Adipocyte (in vitro differentiated cells): Measurements from ENCODE around the gene LMBRD2.
A peak's percentile ranks its signal among the peaks of the same experiment; 100 is the strongest.
"Not testable (repeated sequence)": the region's sequence is repeated elsewhere in the genome, so short reads cannot be mapped to it uniquely, and the experiment has no call there.

Experiments used
- DNase-seq: peaks from one replicate; pipeline ENCODE4 v3.0.0-alpha.2; 2015; ENCODE audit warnings: low read depth
- H3K27me3 ChIP-seq: replicated peaks from 2 replicates; pipeline ENCODE4 v1.7.0; 2013; ENCODE audit warnings: mild to moderate bottlenecking, low read length, moderate library complexity; ENCODE audit not compliant: control insufficient read depth, insufficient read depth
- H3K36me3 ChIP-seq: 2 replicates; pipeline ENCODE4 v1.7.0; 2013; ENCODE audit warnings: low read length, mild to moderate bottlenecking, moderate library complexity; ENCODE audit not compliant: control insufficient read depth, insufficient read depth, severe bottlenecking
- H3K4me1 ChIP-seq: 2 replicates; pipeline ENCODE4 v1.7.0; 2013; ENCODE audit warnings: mild to moderate bottlenecking, low read length, moderate library complexity; ENCODE audit not compliant: control insufficient read depth, insufficient read depth
- H3K4me3 ChIP-seq: 2 replicates; pipeline ENCODE4 v1.7.0; 2013; ENCODE audit warnings: mild to moderate bottlenecking, low read length, moderate library complexity
- H3K9ac ChIP-seq: 2 replicates; pipeline ENCODE4 v1.7.0; 2013; ENCODE audit warnings: mild to moderate bottlenecking, low read length, moderate library complexity
- H3K9me3 ChIP-seq: 2 replicates; pipeline ENCODE4 v1.7.0; 2013; ENCODE audit warnings: mild to moderate bottlenecking, low read length, moderate library complexity; ENCODE audit not compliant: control insufficient read depth

The LMBRD2 gene

DNA sequence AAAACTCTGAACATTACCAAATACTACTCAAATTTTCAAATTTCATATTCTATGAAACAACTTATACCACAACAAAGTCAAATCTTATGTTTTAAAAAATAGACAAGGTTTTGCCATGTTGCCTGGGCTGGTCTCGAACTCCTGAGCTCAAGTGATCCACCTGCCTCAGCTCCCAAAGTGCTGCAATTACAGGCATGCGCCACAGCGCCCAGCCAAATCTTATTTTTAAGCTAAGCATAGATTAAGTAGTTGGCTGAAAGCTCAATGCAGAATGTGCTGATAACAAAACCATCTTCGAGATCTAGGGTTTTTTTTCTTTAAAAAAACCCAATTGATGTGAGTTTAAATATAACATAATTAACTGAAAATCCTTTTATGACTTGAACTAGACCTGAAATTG lies 6.4 kb downstream of the LMBRD2 start:
- H3K27me3 ChIP-seq, result no peaks in the 10 kb centered on the region
- peaks cover 5% of the 10 kb centered on the region for H3K4me1 ChIP-seq
- H3K36me3 ChIP-seq, result peaks cover 18% of the 10 kb centered on the region
- no peak for DNase-seq
- no peak overlapping the region for H3K4me3 ChIP-seq
- no peak overlapping the region for H3K9ac ChIP-seq
- H3K9me3 ChIP-seq, result no peaks in the 10 kb centered on the region

DNA sequence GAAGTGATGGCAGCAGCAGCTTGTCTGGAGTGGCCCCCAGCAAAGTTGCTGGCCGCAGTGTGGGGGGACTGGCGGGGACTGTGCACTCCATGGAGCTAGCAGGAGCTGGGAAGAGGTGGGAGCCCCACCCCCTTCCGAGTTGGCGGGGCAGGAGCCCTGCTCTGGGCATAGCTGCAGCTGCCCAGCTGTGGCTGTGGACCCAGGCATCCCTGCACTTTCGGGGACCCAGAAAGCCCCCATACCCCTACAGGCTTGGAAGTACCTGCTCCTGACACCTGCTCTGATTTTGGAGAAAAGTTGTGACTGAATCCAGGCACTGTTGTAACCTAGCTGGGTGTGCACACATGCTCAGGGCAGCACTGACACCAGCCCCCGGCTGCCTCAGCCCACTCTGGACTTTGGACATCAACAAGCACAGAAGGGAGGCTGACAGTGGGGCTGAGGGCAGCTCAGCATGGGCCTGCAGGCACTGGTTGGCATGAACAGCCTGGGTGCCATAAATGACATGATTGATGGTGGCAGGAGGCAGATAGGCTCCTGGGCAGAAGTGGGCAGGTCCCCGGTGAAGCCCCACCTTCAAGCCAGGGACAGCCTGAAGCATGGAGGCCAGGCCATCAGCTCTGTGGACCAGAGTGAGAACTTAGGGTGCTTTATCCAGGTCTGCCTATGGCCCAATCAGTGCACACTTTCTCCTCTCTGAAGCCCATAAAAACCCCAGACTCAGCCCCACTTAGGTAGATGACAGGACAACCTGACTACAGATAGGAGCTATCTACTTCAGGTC lies 12.6 kb downstream of the LMBRD2 start:
- no peaks in the 10 kb centered on the region for H3K9me3 ChIP-seq
- H3K4me3 ChIP-seq, result no peak overlapping the region
- no peak overlapping the region for H3K9ac ChIP-seq
- peaks cover 34% of the 10 kb centered on the region for H3K36me3 ChIP-seq
- H3K4me1 ChIP-seq, result no peaks in the 10 kb centered on the region
- no peak for DNase-seq
- H3K27me3 ChIP-seq, result no peaks in the 10 kb centered on the region

DNA sequence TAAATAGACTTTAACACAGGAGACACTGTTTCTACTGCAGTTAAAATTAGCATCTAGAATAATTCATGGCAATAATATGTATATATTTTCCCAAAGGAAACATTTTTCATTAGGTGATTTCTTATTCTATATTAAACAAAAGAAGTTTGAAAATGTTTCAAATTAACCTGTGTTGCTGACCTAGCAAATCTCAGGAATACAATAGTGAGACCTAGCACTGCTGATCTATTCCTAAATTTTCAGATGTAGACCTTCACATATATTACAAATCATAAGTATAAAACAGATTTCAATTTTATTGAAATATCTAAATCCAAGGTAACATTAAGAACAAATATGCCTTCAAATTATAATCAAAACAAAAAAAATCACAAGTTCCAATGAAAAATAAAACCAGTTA lies 15.1 kb downstream of the LMBRD2 start:
- H3K36me3 ChIP-seq, result peaks cover 26% of the 10 kb centered on the region
- no peaks in the 10 kb centered on the region for H3K27me3 ChIP-seq
- DNase-seq, result no peak
- no peak overlapping the region for H3K4me3 ChIP-seq
- no peaks in the 10 kb centered on the region for H3K9me3 ChIP-seq
- H3K4me1 ChIP-seq, result no peaks in the 10 kb centered on the region
- H3K9ac ChIP-seq, result no peak overlapping the region

DNA sequence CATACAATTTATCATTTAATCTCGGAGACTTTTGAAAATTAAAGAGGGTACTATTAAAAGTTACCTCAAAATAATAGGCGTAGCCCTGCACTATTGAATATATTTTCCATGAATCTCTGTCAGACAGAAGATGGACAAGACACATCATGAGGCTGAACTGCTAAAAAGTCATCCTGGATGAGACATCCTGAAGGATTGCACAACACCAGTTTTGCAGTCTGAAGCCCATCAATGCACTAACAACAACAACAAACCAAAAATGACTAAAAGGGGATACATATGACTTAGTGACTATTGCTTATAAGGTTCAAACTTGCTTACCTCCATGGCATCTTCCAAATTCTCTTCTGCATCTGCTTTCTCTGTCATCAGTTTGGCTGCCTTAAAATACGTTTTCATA lies 15.7 kb downstream of the LMBRD2 start:
- H3K27me3 ChIP-seq, result no peaks in the 10 kb centered on the region
- no peak overlapping the region for H3K4me3 ChIP-seq
- peaks cover 22% of the 10 kb centered on the region for H3K36me3 ChIP-seq
- H3K9ac ChIP-seq, result no peak overlapping the region
- no peaks in the 10 kb centered on the region for H3K9me3 ChIP-seq
- H3K4me1 ChIP-seq, result no peaks in the 10 kb centered on the region
- DNase-seq, result no peak

DNA sequence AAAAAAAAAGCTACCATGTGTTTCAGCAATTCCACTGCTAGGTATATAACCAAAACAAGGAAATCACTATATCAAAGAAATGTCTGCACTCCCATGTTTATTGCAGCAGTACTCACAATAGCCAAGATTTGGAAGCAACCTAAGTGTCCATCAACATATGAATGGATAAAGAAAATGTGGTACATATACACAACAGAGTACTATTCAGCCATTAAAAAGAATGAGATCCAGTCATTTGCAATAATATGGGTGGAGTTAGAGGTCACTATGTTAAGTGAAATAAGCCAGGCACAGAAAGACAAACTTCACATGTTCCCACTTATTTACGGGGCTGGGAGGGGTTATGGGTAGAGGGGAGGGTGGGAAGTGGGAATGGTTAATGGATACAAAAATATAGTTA lies 18.7 kb downstream of the LMBRD2 start:
- not testable (repeated sequence) for DNase-seq, H3K9ac ChIP-seq, H3K9me3 ChIP-seq, H3K4me1 ChIP-seq, H3K4me3 ChIP-seq, H3K27me3 ChIP-seq
- H3K36me3 ChIP-seq, result peaks cover 17% of the 10 kb centered on the region

DNA sequence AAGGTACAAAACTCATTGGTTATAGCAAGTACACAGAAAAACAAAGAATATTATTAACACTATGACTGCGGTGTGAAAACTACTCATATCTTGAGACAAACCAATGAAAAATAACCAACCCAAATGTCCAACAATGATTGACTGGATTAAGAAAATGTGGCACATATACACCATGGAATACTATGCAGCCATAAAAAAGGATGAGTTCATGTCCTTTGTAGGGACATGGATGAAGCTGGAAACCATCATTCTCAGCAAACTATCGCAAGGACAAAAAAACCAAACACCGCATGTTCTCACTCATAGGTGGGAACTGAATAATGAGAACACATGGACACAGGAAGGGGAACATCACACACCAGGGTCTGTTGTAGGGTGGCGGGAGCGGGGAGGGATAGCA lies 22.0 kb downstream of the LMBRD2 start:
- not testable (repeated sequence) for H3K9me3 ChIP-seq, H3K36me3 ChIP-seq, H3K9ac ChIP-seq, H3K4me3 ChIP-seq, DNase-seq, H3K4me1 ChIP-seq, H3K27me3 ChIP-seq

DNA sequence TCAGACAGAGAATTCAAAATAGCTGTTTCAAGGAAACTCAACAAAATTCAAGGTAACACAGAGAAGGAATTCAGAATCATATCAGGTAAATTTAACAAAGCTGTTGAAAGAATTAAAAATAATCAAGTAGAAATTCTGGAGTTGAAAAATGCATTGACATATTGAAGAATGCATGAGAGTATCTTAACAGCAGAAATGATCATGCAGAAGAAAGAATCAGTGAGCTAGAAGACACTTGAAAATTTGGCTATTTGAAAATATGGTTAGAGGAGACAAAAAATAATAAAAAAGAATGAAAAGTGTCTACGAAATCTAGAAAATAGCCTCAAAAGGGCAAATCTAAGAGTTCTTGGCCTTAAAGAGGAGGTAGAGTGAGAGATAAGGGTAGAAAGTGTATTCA lies 22.9 kb downstream of the LMBRD2 start:
- peaks cover 10% of the 10 kb centered on the region for H3K36me3 ChIP-seq
- no peak overlapping the region for H3K9ac ChIP-seq
- H3K9me3 ChIP-seq, result no peaks in the 10 kb centered on the region
- DNase-seq, result no peak
- no peaks in the 10 kb centered on the region for H3K4me1 ChIP-seq
- no peaks in the 10 kb centered on the region for H3K27me3 ChIP-seq
- H3K4me3 ChIP-seq, result no peak overlapping the region

DNA sequence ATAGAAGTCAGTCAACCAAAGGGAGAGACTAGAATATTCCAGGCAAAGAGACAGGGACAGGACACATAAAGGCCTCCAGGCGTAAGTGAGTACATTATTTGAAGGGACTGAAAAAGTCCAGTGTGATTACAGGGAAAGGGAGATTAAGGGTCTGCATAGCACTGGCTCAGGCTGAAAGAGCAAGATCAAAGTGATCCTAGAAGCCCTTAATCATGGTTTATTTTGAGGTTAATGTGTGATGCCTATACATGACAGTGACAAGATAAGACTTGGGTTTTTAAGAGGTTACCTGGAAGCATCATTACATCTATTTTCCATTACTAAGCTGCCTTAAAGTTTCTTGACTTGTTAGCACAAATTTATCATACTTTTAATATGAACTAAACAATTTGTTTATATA lies 25.8 kb downstream of the LMBRD2 start:
- H3K27me3 ChIP-seq, result no peaks in the 10 kb centered on the region
- H3K4me1 ChIP-seq, result no peaks in the 10 kb centered on the region
- no peak overlapping the region for H3K4me3 ChIP-seq
- H3K9ac ChIP-seq, result no peak overlapping the region
- peaks cover 19% of the 10 kb centered on the region for H3K36me3 ChIP-seq
- DNase-seq, result no peak
- no peaks in the 10 kb centered on the region for H3K9me3 ChIP-seq

DNA sequence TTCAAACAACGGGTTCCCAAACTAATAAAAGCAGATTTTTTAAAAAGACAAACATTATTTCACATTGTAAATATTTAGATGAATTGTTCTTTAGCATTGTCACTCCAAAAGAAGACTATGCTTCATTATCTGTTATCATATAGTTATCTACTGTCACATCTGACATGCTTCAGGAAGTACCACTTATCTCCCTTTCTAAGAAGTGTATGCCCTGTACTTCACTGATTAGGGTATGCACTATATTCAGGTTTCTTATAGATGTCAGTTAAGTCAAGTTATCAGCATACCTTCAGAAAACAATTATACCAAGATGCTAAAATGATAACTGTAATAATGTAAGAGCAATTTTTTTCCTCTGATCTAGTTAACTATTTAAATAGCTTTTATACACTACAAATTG lies 40.4 kb downstream of the LMBRD2 start:
- no peaks in the 10 kb centered on the region for H3K27me3 ChIP-seq
- DNase-seq, result no peak
- peaks cover 10% of the 10 kb centered on the region for H3K4me1 ChIP-seq
- H3K36me3 ChIP-seq, result peaks cover 64% of the 10 kb centered on the region
- no peak overlapping the region for H3K4me3 ChIP-seq
- no peaks in the 10 kb centered on the region for H3K9me3 ChIP-seq
- no peak overlapping the region for H3K9ac ChIP-seq

DNA sequence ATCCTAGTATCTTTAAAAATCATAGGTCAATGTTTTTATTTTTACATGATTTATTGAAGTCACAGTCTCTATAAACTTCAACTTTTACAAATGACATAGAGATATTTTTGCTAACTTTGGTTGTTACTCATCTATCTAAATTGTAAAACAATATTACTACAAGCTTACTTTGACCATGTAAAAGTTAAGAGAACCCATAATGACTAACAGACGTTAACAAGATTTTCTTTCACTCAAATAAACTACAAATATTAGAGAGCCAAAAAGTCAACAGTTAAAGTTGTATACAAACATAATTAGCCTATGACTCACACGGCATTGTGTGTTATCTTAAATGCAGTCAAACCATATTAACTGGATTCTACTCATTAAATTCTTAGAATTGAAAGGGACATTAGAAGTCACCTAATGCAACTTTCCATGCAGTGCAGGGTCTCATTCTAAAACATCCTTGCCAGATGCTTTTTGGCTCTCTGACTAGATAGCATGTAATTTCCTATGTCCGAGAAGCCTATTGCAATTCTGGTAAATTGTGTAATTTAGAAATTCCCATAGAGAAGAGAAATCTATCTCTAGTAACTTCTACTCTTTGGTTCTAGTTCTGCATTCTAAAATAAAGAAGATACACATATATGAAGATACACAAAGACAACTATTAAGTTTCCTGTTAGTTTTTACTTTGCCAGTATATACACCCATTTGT lies 42.8 kb downstream of the LMBRD2 start:
- Histone ChIP-seq H3K4me3 (no peak overlapping the region), H3K9ac (no peak overlapping the region), H3K9me3 (no peaks in the 10 kb centered on the region), H3K36me3 (peaks cover 64% of the 10 kb centered on the region), H3K27me3 (no peaks in the 10 kb centered on the region), H3K4me1 (peaks cover 10% of the 10 kb centered on the region)
- peak; percentile 33 for DNase-seq

DNA sequence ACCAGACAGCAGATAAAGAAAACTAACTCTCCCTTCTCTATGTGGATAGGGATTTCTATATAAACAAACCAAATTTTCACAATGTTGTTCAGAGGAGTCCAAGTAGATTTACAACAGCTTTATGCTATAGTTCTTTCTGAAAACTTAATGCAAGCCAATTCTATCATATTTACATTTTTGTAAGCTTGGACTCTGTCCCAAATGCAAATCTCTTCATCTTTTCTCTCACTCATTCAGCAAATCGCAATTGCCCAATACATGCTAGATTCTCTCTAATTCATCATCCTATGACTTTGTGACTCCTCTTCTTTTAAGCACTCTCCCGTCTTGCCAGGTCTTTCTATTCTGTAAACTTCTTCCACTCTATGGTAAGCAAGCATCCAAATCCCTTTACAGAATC lies 45.9 kb downstream of the LMBRD2 start:
- Histone ChIP-seq H3K4me1 (peaks cover 10% of the 10 kb centered on the region), H3K9ac (no peak overlapping the region), H3K36me3 (peaks cover 55% of the 10 kb centered on the region), H3K4me3 (no peak overlapping the region), H3K27me3 (no peaks in the 10 kb centered on the region), H3K9me3 (no peaks in the 10 kb centered on the region)
- no peak for DNase-seq
